Nephron (organoid): Measurements from ENCODE around the gene ADCYAP1R1.

ENCODE experiments used
- H3K27ac Mint-ChIP-seq, 3 experiments: 2 replicates each; pipeline ENCODE4 v1.8.0; 2020; ENCODE audit warnings: mixed read lengths in 3 of 3, mild to moderate bottlenecking in 2 of 3, moderate library complexity in 1 of 3
- H3K27me3 Mint-ChIP-seq: 2 replicates; pipeline ENCODE4 v1.8.0; 2021; ENCODE audit warnings: low read depth, mild to moderate bottlenecking, moderate library complexity, mixed read lengths
- H3K36me3 Mint-ChIP-seq: 2 replicates; pipeline ENCODE4 v1.8.0; 2020; ENCODE audit warnings: low read depth, mixed read lengths
- H3K4me1 Mint-ChIP-seq: 2 replicates; pipeline ENCODE4 v1.8.0; 2020; ENCODE audit warnings: mixed read lengths
- H3K4me3 Mint-ChIP-seq, 3 experiments: 2 replicates each; pipeline ENCODE4 v1.8.0; 2020; ENCODE audit warnings: mild to moderate bottlenecking in 3 of 3, mixed read lengths in 3 of 3, moderate library complexity in 2 of 3
- H3K9me3 Mint-ChIP-seq: 2 replicates; pipeline ENCODE4 v1.8.0; 2020; ENCODE audit warnings: mixed read lengths
- CTCF ChIP-seq, 3 experiments: fragments of 200-600 bp; sonication (generic); IDR thresholded peaks; one replicate each; pipeline ENCODE4 v1.5.0; 2021; ENCODE audit warnings: antibody characterized with exemption in 3 of 3; ENCODE audit not compliant: unreplicated experiment in 3 of 3

ADCYAP1R1 gene

GRCh38 chr7:31052841-31053601, 913 bp downstream of the ADCYAP1R1 start:
- Mint-ChIP-seq H3K27me3 (peaks cover 83% of the 10 kb centered on the region), H3K4me1 (peaks cover 40% of the 10 kb centered on the region), H3K4me3 (peak overlapping the region; percentile 77 to 83 (median 82)), H3K27ac (no peak overlapping the region), H3K36me3 (no peaks in the 10 kb centered on the region), H3K9me3 (no peaks in the 10 kb centered on the region)
- TF ChIP-seq CTCF (IDR thresholded peaks at IDR 0.05; ENCODE audit: unreplicated experiment in 3 of 3): no peak

GRCh38 chr7:31053986-31054385, 1.9 kb downstream of the ADCYAP1R1 start:
- Mint-ChIP-seq H3K27ac (peak overlapping the region in 1 of 3 experiments; percentile 38), H3K4me3 (peak overlapping the region; percentile 82 to 83 (median 82)), H3K36me3 (no peaks in the 10 kb centered on the region), H3K4me1 (peaks cover 40% of the 10 kb centered on the region), H3K27me3 (peaks cover 84% of the 10 kb centered on the region), H3K9me3 (no peaks in the 10 kb centered on the region)
- no peak for TF ChIP-seq CTCF (IDR thresholded peaks at IDR 0.05; ENCODE audit: unreplicated experiment in 3 of 3)

- H3K36me3 Mint-ChIP-seq: no peaks in the 10 kb centered on the region
- peaks cover 40% of the 10 kb centered on the region for H3K4me1 Mint-ChIP-seq
- H3K27me3 Mint-ChIP-seq: peaks cover 85% of the 10 kb centered on the region
- H3K9me3 Mint-ChIP-seq: no peaks in the 10 kb centered on the region
- peak overlapping the region in 1 of 3 experiments; percentile 50 for H3K27ac Mint-ChIP-seq
- TF ChIP-seq CTCF (IDR thresholded peaks at IDR 0.05; ENCODE audit: unreplicated experiment in 3 of 3): no peak
- H3K4me3 Mint-ChIP-seq: peak overlapping the region in 2 of 3 experiments; percentile 82
These were observed 2.6 kb downstream of the ADCYAP1R1 start for GRCh38 chr7:31054608-31055278.

GRCh38 chr7:31055471-31055870, 3.4 kb downstream of the ADCYAP1R1 start:
- Mint-ChIP-seq H3K27me3 (peaks cover 82% of the 10 kb centered on the region), H3K4me3 (peak overlapping the region in 1 of 3 experiments; percentile 59), H3K36me3 (no peaks in the 10 kb centered on the region), H3K9me3 (no peaks in the 10 kb centered on the region), H3K4me1 (peaks cover 45% of the 10 kb centered on the region), H3K27ac (no peak overlapping the region)
- TF ChIP-seq CTCF (IDR thresholded peaks at IDR 0.05; ENCODE audit: unreplicated experiment in 3 of 3): no peak

- Mint-ChIP-seq H3K4me1 (peaks cover 40% of the 10 kb centered on the region), H3K4me3 (peak overlapping the region in 1 of 3 experiments; percentile 22), H3K27me3 (peaks cover 73% of the 10 kb centered on the region), H3K36me3 (no peaks in the 10 kb centered on the region), H3K27ac (no peak overlapping the region), H3K9me3 (no peaks in the 10 kb centered on the region)
- no peak for TF ChIP-seq CTCF (IDR thresholded peaks at IDR 0.05; ENCODE audit: unreplicated experiment in 3 of 3)
These were observed 4.8 kb downstream of the ADCYAP1R1 start for GRCh38 chr7:31056775-31057346.
